Measurements from ENCODE around the gene FLNB.

- TF ChIP-seq CTCF (IDR thresholded peaks at IDR 0.05; ENCODE audit: poor library complexity, severe bottlenecking) = no peak
- no peak for TF ChIP-seq MXI1 (conservative IDR thresholded peaks at IDR 0.05; ENCODE audit: poor library complexity, severe bottlenecking)
- no peak for TF ChIP-seq POLR2AphosphoS5 (IDR thresholded peaks at IDR 0.05)
- TF ChIP-seq REST (IDR thresholded peaks at IDR 0.05; ENCODE audit: borderline replicate concordance) = no peak
- no peak for TF ChIP-seq TAF1 (IDR thresholded peaks at IDR 0.05; ENCODE audit: low read depth)
- TF ChIP-seq EP300 (conservative IDR thresholded peaks at IDR 0.05; ENCODE audit: poor library complexity, severe bottlenecking) = no peak
- no peak for TF ChIP-seq RAD21 (conservative IDR thresholded peaks at IDR 0.05)
- no peak for TF ChIP-seq SMC3 (conservative IDR thresholded peaks at IDR 0.05; ENCODE audit: poor library complexity)
- no peak for TF ChIP-seq EZH2 (IDR thresholded peaks at IDR 0.05; ENCODE audit: borderline replicate concordance, insufficient read depth, low read length, poor library complexity, severe bottlenecking)
Measured at GRCh38 chr3:58095603-58096138, 87.4 kb downstream of the FLNB start.
